GM18511 (cell line): ENCODE data around the gene NKD1.

Experiments
- ATAC-seq: cut with Tn5 transposase; IDR thresholded peaks from one replicate; pipeline ENCODE4 v1.9.1; 2021; ENCODE audit warnings: mild to moderate bottlenecking, moderate library complexity; ENCODE audit not compliant: unreplicated experiment

The NKD1 gene

DNA sequence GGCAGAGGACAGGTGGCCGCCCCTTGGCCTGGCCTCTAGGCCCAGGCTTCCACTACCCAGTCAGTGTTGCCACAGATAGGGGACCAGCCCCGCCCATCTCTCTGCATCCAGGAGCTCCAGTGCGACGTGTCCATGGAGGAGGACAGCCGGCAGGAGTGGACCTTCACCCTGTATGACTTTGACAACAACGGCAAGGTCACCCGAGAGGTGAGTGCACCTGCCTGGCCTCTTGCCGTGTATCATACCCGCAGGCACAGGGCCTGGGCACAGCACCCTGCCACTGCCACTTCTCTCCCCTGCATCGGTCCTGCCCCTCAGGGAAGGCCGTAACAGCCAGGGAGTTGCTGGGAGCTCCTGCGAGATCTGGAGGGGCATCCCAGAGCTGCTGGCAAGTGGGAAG is 77.2 kb downstream of the NKD1 start:
- no peak for ATAC-seq

GRCh38 chr16:50626868-50627267 is 78.7 kb downstream of the NKD1 start:
- no peak for ATAC-seq

- no peak for ATAC-seq
Observed at GRCh38 chr16:50627419-50627818, 79.2 kb downstream of the NKD1 start.

DNA sequence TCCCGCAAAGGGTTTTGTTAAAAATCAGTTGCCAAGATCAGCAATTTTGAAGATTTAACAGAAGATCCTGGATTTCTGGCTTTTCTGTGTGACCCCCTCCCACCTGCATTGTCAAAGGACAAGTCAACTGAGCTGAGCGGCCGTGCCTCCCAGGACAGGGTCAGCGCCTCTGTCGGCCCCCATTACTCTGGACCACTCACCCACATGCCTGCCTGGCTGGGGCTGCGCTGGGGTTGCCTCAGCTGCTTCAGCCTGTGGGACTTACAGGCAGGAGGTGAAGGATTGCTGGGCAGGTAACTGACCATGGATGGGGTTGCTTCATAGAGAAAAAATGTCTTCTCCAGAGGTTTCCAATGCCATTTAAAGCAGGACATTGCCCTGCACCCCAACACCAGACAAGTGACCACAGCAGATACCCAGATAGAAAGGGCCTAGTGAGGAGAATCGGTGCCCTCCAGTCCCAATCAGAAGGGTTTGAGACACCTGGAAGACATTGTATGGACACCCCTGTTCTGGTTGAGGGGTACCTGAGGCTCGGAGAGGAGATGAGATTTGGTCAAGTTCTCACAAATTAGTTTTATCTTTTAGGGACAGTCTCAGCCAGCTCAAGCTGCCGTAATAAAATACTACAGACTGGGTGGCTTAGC is 80.1 kb downstream of the NKD1 start:
- no peak for ATAC-seq

- ATAC-seq, result no peak
Observed at GRCh38 chr16:50629334-50629733, 81.1 kb downstream of the NKD1 start.

DNA sequence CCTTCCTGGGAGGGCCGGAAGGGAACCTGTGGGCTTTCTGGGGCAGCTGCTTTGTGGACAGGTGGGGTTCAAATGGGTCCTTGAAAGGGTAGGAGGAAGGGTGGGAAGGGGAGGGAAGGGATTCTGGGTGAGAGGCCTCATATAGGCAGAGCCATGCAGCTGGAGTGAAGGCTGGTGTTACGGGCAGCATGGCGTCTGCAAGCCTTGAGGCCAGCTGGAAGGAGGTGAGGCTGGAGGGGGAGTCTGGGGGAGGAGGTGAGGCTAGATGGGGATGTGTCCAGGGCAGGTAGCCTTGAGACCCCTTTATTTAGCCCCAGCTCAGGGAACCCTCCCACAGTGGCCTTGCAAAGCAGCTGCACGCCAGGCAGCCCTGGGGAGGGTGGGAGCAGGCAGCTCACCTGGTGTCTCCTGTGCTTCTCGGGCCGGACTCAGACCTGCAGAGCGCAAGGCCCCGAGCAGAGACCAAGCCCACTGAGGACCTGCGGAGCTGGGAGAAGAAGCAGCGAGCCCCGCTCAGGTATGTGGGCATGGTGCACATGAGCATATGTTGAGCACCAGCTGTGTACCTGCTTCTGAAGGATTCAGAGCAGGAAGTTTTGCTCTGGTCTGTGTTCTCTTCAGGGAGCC is 82.3 kb downstream of the NKD1 start:
- ATAC-seq, result no peak

DNA sequence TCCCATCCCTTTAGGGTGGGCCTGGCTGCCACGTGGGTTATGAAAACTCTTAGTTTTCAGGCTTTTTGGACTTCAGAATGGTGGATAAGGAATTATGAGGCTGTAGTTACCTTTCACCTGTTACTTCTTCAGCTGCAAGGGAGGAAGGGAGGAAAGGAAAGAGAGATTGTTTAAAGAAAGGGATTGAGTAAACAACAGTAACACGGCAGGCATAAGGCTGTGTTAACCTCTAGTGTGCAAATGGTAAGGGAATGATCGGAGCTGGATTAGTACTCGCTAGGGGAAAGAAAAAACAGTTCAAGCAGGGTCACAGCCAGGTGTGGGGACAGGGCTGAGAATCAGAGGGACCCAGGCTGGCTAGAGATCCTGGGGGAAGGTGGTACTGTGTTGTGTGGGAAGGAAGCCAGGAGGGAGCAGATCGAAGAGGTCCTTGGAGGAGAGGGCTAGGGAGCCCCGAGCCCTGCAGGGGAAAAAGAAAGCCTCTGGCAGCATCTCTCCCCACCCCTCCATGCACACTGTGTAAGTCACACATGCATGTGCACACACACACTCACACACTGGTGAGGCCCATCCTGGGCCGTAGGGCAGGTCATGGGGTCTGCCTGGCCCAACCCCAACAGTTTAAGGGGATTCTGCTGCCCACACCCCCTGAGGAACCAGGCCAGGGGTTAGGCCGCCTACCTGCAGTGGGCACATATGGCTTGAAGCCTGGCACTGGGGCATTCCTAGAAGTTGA is 83.2 kb downstream of the NKD1 start:
- no peak for ATAC-seq

- no peak for ATAC-seq
Observed at GRCh38 chr16:50631985-50632576, 83.9 kb downstream of the NKD1 start.

GRCh38 chr16:50632927-50633800 is 85.0 kb downstream of the NKD1 start:
- ATAC-seq, result no peak

DNA sequence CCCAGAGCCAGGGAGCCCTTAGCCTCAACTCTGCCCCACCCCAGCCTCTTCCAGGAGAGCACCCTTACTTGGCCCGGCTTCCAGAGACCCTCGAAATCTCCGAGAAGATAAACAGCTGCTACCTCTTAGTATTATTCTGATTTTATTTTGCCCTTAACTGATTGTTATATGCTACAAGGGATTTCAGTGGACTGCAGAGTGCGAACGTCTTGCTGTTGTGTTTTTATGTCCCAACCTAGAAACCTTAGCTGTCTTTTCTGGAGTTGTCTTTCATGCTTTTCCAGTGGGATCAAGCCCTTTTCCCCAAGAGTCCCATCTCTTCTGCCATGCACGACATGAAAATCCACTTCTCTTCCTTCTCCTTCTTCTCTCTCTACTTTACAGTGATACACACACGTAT is 85.9 kb downstream of the NKD1 start:
- ATAC-seq, result no peak

DNA sequence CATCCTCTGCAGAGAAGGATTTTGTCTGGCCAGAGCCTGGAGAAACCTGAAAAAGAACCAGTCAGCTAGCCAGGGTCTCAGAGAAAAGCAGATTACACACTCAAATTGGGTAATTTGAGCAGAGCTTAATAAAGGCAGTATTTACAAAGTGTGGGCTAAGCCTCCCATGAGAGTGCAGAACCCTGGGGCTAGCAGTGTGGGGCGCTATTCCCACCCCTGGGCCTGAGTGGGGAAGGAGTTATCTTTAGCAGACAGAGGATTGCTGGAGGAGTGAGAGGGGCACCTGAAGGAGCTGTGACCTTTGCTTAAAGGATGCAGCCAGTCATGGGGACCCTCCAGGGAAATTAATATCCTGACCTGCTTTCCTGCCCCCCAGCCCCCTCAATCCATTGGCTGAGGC is 86.8 kb downstream of the NKD1 start:
- no peak for ATAC-seq

DNA sequence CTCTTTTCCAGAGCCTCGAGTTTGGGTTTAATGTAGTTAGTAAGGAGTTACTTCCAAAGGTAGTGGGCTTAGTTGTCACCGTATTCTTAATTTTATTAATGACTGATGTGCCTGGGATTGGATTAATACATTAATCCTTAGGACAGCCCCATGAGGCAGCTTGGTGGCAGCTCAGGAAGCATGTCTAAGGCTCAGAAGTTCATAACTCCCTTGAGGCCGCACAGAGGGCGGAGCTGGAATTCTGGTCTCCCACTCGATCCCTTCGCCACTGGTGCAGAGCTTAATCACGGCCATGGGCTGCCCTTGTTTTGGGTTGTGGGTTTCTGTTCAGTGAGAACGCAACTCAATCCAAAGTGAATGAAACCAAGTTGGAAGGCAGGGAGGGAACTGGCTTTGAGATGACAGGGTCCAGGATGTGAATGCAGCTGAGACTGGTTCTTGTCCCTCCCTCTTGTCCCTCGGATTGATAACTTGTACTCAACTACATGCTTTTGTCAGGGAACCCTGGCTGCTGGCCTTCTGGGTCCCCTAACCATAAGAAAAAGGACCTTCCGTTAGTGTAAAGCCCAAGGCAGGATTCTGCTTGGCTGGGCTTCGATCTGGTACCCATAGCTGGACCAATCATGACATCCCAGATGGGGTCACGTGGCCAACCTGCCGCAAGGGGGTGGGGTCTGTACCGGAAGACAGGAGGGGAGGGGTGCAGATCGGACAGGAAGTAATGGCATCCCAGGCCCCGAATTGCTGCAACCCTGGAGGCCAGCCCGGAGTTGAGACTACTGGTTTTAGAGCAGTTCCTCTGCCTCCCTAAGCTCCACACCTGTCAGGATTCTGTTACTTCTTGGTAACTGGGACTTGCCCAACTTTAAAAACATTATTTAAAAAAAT is 87.6 kb downstream of the NKD1 start:
- no peak for ATAC-seq

GRCh38 chr16:50636753-50637374 is 88.7 kb downstream of the NKD1 start:
- no peak for ATAC-seq

DNA sequence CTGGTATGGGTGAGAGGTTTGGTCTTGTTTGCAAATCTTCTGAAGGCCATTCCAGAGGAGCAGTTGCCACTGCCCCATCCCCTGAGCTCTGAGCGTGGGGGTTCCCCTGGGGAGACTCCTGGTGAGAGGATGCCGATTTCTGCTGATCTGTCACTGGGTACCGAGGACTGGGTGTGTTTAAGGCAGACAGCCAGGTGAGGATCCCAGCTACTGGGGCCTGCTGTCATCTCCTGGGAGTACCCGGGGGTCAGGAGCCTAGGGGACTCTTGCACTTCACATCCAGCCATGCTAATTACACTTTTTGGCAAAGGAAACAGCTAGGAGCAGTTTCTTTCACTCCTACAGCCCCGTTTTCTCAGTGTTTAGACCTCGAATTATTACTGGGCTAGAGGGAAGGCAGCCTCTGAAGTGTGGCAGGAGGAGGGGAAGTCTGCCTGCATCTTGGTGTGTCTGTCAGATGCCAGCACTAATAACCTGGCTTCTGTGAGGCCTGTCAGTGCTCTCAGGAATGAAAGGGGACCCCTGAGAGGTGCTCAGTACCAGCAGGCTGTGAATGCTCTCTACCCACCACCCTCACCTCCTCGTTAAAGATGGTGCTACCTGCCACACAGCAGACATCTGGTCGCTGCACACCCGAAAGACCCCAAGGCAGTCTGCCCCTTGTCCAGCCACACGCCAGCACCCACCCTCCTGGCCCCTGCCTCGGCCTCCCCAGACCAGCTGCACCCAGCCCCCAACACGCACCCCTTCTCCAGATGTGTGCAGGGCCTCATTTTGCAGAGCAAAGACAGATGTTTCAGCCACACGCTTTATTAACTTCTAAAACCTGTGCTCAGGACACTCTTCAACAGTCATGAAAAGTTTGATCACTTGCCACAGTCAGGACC is 89.8 kb downstream of the NKD1 start:
- no peak for ATAC-seq

DNA sequence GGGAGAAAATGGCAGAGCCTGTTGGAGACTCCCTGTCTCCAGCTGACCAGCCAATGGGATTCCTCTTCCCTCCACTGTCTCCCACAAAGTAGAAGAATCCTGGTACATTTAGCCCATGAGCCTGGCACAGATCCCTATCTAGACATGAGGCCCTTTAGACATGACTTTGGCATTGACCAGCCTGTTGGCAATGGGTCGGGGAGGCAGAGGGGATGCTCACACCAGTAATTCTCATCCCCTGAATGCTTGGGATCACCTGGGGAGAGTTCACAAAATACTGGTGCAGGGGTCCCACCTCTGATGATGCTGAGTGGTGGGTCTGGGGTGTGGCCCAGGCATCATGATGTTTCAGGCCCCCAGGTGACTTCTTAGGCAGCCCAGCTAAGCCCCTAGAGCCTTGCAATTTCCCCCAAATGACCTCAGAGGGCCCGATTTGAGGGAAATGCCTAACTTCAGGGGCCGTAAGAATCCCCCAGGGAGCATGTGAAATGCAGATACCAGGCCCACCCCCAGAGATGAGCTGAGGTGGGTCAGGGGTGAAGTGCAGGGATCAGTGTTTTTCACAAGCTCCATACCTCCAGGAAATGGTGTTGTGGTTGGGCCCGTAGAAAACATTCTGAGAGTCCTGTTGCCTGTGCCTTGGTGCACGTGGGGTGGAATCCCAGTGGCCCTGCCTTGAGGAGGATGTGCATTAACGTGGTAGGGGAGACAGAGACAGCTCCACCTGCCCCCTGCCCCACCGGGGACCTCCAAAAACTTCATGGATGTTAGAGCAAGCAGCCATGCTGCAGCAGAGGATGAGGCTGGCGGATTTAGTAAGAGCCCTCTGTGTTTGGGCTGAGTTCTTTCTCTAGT is 90.8 kb downstream of the NKD1 start:
- no peak for ATAC-seq

DNA sequence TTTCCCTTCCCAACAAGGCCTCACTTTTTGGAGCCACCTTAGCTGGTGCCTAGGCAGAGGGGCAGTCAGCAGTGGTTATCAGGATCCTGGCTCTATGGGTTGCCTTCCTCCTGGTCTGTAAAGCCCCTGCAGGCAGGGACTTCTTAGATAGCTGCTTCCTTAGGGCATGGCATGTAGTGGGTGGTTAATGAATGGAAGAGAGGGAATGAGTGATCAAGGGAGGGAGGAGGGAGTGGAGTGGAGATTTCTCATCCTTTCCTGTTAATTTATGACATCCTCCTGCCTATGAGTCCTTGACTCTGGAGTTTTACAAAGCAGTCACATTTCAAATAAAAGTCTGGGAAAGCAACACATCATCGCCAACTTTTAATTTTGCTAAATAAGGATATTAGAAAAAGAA is 92.2 kb downstream of the NKD1 start:
- no peak for ATAC-seq

DNA sequence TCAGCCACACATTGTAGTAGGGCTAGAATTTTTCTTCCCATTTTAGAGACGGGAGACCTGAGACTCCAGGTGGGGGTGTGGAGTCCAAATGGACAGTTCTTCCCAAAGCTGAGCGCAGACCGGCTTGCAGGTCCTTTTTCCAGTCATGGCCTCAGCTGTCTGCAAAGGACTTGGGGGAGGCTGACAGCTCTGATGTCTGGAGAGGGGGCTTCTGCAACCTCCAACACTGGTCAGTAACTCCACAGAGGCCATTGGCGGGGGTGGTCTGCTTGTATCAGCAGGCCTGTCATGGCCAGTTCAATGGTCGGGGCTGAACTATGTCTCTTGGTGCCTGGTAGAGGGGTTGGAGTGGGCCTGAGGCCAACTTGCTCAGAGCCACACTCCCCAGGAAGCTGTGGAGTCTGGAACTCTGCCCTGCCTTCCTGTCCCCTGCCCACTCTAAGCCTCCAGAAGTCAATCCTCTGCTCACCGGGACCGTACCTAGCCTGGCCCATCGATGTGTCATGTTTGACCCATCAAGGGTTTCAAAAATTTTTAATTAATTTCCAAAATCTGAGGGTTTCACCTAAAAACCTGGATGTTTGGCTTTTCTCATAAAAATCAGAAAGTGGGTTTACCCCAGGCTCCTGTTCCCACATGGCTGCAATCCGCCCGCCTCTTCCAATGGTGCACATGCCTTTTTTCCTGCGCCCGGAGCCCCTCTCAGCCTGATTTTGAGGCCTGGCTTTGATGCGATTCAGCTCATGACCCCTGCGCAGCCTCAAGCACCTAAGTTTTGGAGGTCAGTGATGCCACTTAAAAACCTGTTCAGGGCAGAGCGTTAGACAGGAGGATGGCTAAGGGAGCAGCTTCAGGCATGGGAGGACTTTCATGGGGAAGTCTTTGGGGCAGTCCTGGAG is 93.0 kb downstream of the NKD1 start:
- ATAC-seq, result no peak
